SK-N-SH (cell line): Measurements from ENCODE around the gene YBX2.
"Not testable (repeated sequence)": the region's sequence is repeated elsewhere in the genome, so short reads cannot be mapped to it uniquely, and the experiment has no call there.

Experiments used
- CHD2 ChIP-seq: fragments of 150-350 bp; IDR thresholded peaks from 2 replicates; pipeline ENCODE4 v1.6.1; 2018; ENCODE audit warnings: low read length; ENCODE audit not compliant: partially characterized antibody
- FOXJ3 ChIP-seq: sonication (generic); formaldehyde crosslinking; IDR thresholded peaks from 2 replicates; pipeline ENCODE4 v1.5.1; 2020; ENCODE audit warnings: mild to moderate bottlenecking, missing genetic modification reagents
- GABPA ChIP-seq: IDR thresholded peaks from 2 replicates; pipeline ENCODE4 v1.4.0; 2012; ENCODE audit warnings: low read depth, mild to moderate bottlenecking
- MXI1 ChIP-seq: IDR thresholded peaks from 2 replicates; pipeline ENCODE4 v1.6.1; 2012; ENCODE audit warnings: mild to moderate bottlenecking, low read depth, low read length, improper control_type of control experiment
- RCOR1 ChIP-seq: fragments of 150-350 bp; IDR thresholded peaks from 2 replicates; pipeline ENCODE4 v1.6.1; 2017; ENCODE audit warnings: antibody characterized with exemption, low read length
- RXRA ChIP-seq: IDR thresholded peaks from 2 replicates; pipeline ENCODE4 v1.4.0; 2012; ENCODE audit warnings: low read depth, mild to moderate bottlenecking, borderline replicate concordance
- TAF1 ChIP-seq: IDR thresholded peaks from 2 replicates; pipeline ENCODE4 v1.6.1; 2012; ENCODE audit warnings: low read depth, mild to moderate bottlenecking, low read length, moderate library complexity, borderline replicate concordance
- TCF12 ChIP-seq: IDR thresholded peaks from 2 replicates; pipeline ENCODE4 v1.4.0; 2012
- TF ChIP-seq, protein P1 (sequence below): fragments of 200-600 bp; sonication (generic); IDR thresholded peaks from 2 replicates; pipeline ENCODE4 v1.6.1; 2017; ENCODE audit warnings: antibody characterized with exemption, mild to moderate bottlenecking, moderate library complexity
- TF ChIP-seq, protein P2 (sequence below): fragments of 150-350 bp; IDR thresholded peaks from 2 replicates; pipeline ENCODE4 v1.6.1; 2017; ENCODE audit warnings: antibody characterized with exemption, low read length, low read depth, borderline replicate concordance
- TF ChIP-seq, protein P3 (sequence below): IDR thresholded peaks from 2 replicates; pipeline ENCODE4 v1.4.0; 2012; ENCODE audit warnings: low read depth

DNA sequence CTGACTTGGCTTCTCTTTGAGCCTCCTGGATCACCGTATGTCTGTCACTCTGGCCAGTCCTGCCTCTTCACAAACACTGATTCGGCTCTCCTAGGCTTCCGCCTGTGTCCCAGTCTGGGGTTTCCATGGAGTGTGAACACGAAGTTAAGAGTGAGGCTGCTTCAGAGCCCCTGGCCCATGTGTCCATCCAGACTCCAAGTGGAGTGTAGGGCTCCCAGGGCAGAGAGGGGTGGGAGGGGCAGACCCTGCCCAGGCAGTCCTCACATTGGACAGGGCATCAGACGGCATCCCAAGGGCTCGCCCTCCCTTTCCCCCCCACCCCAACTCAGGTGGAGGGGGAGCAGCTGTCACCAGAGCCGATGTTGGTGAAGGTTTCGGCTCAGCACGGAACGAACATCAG is 50.6 kb downstream of the YBX2 start:
- not testable (repeated sequence) for TF ChIP-seq RCOR1; RXRA; FOXJ3 (CRISPR knock-in tag); GABPA; MXI1; TCF12; CHD2; TAF1
- TF ChIP-seq, protein P1, sequence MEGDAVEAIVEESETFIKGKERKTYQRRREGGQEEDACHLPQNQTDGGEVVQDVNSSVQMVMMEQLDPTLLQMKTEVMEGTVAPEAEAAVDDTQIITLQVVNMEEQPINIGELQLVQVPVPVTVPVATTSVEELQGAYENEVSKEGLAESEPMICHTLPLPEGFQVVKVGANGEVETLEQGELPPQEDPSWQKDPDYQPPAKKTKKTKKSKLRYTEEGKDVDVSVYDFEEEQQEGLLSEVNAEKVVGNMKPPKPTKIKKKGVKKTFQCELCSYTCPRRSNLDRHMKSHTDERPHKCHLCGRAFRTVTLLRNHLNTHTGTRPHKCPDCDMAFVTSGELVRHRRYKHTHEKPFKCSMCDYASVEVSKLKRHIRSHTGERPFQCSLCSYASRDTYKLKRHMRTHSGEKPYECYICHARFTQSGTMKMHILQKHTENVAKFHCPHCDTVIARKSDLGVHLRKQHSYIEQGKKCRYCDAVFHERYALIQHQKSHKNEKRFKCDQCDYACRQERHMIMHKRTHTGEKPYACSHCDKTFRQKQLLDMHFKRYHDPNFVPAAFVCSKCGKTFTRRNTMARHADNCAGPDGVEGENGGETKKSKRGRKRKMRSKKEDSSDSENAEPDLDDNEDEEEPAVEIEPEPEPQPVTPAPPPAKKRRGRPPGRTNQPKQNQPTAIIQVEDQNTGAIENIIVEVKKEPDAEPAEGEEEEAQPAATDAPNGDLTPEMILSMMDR, result not testable (repeated sequence)
- TF ChIP-seq, protein P2, sequence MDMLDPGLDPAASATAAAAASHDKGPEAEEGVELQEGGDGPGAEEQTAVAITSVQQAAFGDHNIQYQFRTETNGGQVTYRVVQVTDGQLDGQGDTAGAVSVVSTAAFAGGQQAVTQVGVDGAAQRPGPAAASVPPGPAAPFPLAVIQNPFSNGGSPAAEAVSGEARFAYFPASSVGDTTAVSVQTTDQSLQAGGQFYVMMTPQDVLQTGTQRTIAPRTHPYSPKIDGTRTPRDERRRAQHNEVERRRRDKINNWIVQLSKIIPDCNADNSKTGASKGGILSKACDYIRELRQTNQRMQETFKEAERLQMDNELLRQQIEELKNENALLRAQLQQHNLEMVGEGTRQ, result not testable (repeated sequence)
- TF ChIP-seq, protein P3, sequence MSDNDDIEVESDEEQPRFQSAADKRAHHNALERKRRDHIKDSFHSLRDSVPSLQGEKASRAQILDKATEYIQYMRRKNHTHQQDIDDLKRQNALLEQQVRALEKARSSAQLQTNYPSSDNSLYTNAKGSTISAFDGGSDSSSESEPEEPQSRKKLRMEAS, result not testable (repeated sequence)
